Globus pallidus (tissue), 1 donor: ENCODE data around the gene SLC50A1.
A peak's percentile ranks its signal among the peaks of the same experiment; 100 is the strongest.

Experiments used
- DNase-seq: peaks from one replicate; pipeline ENCODE4 v3.0.0-alpha.2; 2015; ENCODE audit warnings: low spot score

The SLC50A1 gene, protein sequence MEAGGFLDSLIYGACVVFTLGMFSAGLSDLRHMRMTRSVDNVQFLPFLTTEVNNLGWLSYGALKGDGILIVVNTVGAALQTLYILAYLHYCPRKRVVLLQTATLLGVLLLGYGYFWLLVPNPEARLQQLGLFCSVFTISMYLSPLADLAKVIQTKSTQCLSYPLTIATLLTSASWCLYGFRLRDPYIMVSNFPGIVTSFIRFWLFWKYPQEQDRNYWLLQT

DNA sequence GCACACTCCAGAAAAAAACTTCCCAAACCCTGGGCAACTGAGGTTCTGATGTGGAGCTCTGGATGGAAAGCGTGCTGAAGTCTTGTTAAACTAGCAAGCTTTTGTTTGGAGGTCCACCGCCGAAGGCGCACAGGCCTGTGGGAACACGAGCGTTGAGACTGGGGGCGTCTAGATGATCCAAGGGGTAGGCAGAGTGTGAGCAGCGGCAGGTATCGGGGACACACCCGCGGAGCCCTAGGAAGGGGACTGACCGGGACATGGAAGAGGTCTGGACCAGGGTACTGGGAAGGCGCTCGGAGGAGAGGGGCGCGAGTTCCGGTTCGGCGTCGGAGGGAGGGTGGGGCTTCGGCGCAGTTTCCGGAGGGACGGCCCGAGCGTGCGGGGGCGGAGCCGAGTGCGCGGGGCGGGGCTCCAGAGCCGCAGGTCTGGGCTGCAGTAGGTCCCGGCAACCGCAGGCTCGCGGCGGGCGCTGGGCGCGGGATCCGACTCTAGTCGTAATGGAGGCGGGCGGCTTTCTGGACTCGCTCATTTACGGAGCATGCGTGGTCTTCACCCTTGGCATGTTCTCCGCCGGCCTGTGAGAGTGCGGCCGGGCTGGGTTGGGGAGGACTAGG lies at the start of gene SLC50A1:
TSS of gene SLC50A1 (plus strand) at position 438 of the 614 bp plus-strand sequence. CDS start at position 498, 60 bp downstream.
- DNase-seq, result peak; percentile 90

GRCh38 chr1:155086128-155086741 lies 49.4 kb upstream of the SLC50A1 start:
- peak; percentile 59 for DNase-seq

GRCh38 chr1:155086856-155087535 lies 48.7 kb upstream of the SLC50A1 start:
- DNase-seq, result no peak

- peak; percentile 73 for DNase-seq
Observed at GRCh38 chr1:155091071-155092051, 44.3 kb upstream of the SLC50A1 start.

GRCh38 chr1:155092131-155092530 lies 43.5 kb upstream of the SLC50A1 start:
- no peak for DNase-seq

GRCh38 chr1:155092641-155093040 lies 43.0 kb upstream of the SLC50A1 start:
- no peak for DNase-seq

DNA sequence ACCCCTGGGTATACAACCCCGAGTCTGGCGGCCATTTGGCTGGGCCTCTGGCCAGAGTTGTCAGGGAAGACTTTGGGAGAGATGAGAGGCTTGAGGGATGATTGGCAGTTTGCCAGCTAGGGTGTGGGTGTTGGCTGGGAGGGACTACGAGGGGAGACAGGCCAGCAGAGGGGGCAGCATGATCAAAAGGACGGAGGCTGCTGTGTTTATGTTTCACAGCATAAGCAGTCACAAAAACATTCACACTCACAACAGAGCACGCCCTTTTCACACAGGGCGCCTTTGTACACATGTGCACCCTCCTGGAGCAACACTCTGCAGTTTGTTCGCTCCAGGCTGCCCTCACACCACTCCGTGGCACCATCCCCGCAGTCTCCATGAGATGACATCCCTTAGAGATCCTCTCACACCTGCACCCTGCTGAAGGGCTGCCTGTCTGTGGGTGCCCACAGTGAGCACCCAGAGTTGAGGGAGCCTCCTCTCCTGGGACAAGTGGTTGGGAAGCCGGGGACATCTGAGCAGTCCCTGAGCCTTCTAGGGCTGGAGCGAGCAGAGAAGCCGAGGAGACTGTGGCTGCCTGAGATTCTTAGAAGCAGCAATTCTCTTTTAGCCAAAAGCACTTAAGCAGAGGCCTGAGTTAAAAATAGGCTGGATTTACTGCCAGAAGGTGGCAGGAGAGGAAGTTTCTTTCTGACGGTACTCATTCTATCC lies 41.6 kb upstream of the SLC50A1 start:
- peak; percentile 74 for DNase-seq

- DNase-seq, result no peak
Observed at GRCh38 chr1:155094622-155094948, 41.1 kb upstream of the SLC50A1 start.

- no peak for DNase-seq
Observed at GRCh38 chr1:155099331-155099730, 36.3 kb upstream of the SLC50A1 start.

DNA sequence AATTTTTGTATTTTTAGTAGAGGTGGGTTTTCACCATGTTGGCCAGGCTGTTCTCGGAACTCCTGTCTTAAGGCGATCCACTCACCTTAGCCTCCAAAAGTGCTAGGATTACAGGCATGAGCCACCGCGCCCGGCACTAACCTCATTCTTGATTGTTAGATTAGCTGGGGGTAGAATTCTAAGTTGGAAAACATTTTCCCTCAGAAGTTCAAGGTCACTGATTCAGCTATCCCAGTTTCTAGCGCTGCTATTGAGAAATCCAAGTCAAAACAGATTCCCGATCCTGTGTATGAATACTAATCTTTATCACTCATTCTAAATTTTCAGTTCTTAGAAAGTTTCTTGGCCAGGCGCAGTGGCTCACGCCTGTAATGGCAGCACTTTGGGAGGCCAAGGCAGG lies 32.3 kb upstream of the SLC50A1 start:
- DNase-seq, result no peak

DNA sequence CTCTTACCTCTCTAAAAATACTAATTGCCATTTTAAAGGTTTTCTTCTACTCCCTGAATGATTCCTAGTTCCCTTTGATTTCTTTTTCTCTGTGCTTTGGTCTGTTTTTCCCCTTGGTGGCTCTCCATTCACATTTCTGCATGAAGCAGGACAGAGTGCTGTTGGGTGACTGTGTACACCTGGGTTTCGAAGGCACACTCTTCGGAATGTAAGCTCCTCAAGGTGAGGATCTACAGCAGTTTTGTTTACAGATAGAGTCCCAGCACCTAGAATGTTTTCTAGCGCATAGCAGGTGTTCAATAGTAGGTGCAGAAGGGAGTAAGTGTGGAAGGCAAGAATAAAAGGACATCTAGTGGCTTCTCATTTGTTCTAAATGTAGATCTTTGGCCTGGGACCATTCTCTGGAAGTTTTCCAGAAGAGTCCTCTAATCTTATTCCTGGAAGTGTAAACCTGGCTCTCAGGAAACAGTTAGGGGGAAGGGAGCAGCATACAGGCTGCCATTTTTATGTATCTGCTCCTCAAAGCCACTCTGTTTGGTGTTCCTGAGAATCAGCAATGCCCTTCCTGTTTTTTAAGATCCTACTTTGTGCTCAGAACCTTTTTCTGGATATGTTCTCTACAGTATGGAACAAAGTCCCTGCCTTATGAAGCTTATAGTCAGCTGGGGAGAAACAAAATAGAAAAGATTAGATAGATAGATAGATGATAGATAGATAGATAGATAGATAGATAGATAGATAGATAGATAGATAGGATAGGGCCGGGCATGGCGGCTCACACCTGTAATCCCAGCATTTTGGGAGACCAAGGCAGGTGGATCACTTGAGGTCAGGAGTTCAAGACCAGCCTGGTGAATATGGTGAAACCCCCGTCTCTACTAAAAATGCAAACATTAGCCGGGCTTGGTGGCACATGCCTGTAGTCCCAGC lies 30.8 kb upstream of the SLC50A1 start:
- no peak for DNase-seq

- no peak for DNase-seq
Observed at GRCh38 chr1:155105604-155106011, 30.0 kb upstream of the SLC50A1 start.

- DNase-seq, result no peak
Observed at GRCh38 chr1:155106862-155107261, 28.8 kb upstream of the SLC50A1 start.

- no peak for DNase-seq
Observed at GRCh38 chr1:155107309-155108264, 28.1 kb upstream of the SLC50A1 start.

- DNase-seq, result no peak
Observed at GRCh38 chr1:155108296-155108695, 27.4 kb upstream of the SLC50A1 start.

DNA sequence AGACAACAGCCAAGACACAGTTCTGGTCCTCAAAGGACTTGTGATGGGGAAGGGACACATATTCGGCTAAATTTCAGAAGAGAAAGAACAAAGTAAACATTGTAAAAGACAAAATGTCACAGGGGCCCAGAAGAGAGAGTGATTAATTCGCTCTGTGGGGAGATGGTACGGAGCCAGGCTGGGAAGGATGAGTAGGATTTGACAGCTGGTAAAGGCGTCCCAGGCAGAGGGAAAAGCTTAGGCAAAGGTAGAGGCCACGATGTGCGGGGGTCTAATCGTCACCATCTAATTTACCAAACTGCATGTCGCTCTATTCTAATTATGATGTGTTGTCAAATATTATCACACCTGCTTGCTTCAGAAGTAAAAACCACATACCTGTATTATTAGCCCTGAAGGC lies 25.3 kb upstream of the SLC50A1 start:
- DNase-seq, result no peak

DNA sequence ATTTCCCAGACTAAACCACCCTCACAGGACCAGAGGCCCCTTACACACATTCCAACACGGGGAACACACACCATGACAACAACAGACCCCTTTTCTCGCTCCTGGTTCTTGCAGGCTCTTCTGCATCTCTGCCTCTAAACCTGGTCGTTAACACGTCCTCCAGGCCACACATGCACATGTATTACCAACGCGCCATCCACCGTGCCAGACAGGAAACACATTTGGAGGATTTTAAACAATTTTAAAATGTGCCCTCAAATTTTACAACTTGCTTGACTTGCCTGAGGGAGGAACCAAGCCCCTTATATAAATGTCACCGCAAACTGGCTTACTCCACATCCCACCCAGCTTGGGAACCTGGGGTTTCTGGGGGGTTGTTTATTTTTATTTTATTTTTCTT lies 24.8 kb upstream of the SLC50A1 start:
- DNase-seq, result no peak

DNA sequence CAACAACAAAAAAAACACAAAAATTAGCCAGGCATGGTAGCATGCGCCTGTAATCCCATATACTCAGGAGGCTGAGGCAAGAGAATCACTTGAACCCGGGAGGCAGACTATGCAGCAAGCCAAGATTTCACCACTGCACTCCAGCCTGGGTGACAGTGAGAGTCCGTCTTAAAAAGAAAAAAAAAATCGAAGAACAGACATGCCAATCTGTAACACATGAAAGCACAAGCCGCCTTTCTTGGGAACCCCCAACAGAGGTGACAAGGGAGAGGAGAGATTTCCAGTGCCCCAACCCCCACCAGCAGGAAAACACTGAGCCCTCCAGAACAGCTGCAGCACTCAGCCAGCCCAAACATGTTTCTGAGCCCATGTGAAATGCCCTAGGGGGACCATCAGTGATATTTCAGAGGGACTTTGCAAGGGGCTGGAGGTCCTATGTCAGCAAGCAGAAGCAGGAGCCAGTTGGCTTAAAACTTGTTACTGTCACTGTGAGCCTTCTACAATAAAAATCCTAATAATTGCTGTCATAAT lies 22.1 kb upstream of the SLC50A1 start:
- DNase-seq, result no peak
